BE2C (cell line): Measurements from ENCODE around the gene TAF6.
A peak's percentile ranks its signal among the peaks of the same experiment; 100 is the strongest.

Experiments used
- DNase-seq: peaks from one replicate; pipeline ENCODE4 v3.0.0-alpha.2; 2020
- H3K27me3 ChIP-seq: fragments of 250-450 bp; sonication (Bioruptor Pico); 2 replicates; pipeline ENCODE4 v1.5.1; 2020; ENCODE audit warnings: mild to moderate bottlenecking
- H3K36me3 ChIP-seq: fragments of 250-450 bp; sonication (Bioruptor Pico); 2 replicates; pipeline ENCODE4 v1.5.1; 2020; ENCODE audit warnings: mild to moderate bottlenecking
- H3K4me1 ChIP-seq: fragments of 250-450 bp; sonication (Bioruptor Pico); 2 replicates; pipeline ENCODE4 v1.5.1; 2020
- H3K4me3 ChIP-seq: 2 replicates; pipeline ENCODE4 v1.5.1; 2011; ENCODE audit warnings: low read depth, low read length
- H3K9me3 ChIP-seq: fragments of 250-450 bp; sonication (Bioruptor Pico); 2 replicates; pipeline ENCODE4 v1.5.1; 2020
- TF ChIP-seq, protein P1 (sequence below): IDR thresholded peaks from 2 replicates; pipeline ENCODE4 v1.5.1; 2012; ENCODE audit warnings: mild to moderate bottlenecking, low read depth, low read length

The TAF6 gene

DNA sequence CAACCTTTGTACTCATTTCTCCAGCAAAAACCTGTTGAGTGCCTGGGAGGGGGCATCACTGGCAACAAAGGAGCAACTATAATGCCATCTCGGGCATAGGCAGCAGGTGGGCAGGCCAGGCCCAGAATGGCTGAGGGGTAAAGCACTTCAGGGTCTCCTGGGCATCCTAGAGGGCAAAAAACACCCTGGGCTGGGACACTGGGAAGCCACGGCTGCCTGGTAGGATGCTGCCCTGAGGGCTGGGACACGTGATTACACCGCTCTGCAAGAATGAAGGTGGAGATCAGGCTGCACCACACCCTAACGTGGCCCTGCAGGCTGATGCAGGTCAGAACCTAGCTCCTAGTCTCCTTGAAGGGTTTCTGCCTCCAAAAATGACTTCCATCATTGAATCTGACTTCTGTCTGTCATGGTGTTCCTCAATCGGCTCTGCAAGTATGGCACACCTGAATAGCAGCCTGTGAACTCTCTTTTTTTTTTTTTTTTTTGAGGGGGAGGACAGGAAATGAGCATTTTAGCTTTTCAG, 43.9 kb upstream of the TAF6 start:
- H3K27me3 ChIP-seq, result peaks cover 20% of the 10 kb centered on the region
- no peaks in the 10 kb centered on the region for H3K36me3 ChIP-seq
- TF ChIP-seq, protein P1, sequence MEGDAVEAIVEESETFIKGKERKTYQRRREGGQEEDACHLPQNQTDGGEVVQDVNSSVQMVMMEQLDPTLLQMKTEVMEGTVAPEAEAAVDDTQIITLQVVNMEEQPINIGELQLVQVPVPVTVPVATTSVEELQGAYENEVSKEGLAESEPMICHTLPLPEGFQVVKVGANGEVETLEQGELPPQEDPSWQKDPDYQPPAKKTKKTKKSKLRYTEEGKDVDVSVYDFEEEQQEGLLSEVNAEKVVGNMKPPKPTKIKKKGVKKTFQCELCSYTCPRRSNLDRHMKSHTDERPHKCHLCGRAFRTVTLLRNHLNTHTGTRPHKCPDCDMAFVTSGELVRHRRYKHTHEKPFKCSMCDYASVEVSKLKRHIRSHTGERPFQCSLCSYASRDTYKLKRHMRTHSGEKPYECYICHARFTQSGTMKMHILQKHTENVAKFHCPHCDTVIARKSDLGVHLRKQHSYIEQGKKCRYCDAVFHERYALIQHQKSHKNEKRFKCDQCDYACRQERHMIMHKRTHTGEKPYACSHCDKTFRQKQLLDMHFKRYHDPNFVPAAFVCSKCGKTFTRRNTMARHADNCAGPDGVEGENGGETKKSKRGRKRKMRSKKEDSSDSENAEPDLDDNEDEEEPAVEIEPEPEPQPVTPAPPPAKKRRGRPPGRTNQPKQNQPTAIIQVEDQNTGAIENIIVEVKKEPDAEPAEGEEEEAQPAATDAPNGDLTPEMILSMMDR, result no peak
- peaks cover 5% of the 10 kb centered on the region for H3K4me1 ChIP-seq
- H3K9me3 ChIP-seq, result no peaks in the 10 kb centered on the region
- no peak for DNase-seq
- no peak overlapping the region for H3K4me3 ChIP-seq

GRCh38 chr7:100160067-100160466, 40.9 kb upstream of the TAF6 start:
- Histone ChIP-seq H3K27me3 (no peaks in the 10 kb centered on the region; the same call in 1 of the 2 replicates), H3K4me1 (peaks cover 2% of the 10 kb centered on the region; the same call in 1 of the 2 replicates), H3K4me3 (no peak overlapping the region), H3K36me3 (peaks cover 18% of the 10 kb centered on the region), H3K9me3 (no peaks in the 10 kb centered on the region)
- TF ChIP-seq, protein P1, result no peak
- no peak for DNase-seq

DNA sequence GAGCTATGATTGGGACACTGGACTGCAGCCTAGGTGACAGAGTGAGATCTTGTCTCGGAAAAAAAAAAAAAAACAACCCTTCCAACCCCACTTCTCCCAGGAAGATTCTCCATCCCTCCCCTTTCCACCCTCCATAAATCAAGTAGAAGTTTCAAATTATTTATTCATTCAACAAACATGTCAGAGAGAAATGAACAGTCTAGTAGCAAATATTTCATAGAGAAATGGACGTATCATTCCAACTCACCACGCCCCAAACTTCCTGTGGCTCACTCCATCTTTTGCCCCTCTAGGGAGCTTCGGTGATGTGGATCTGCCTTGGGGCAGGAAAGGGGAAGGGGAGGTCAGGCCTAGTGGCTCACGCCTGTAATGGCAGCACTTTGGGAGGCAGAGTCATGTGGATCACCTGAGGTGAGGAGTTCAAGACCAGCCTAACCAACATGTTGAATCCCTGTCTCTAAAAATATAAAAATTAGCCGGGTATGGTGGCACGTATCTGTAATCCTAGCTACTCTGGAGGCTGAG, 40.0 kb upstream of the TAF6 start:
- no peaks in the 10 kb centered on the region for H3K9me3 ChIP-seq
- TF ChIP-seq, protein P1, result no peak
- peaks cover 22% of the 10 kb centered on the region for H3K36me3 ChIP-seq
- H3K4me3 ChIP-seq, result peak overlapping the region; percentile 79
- H3K4me1 ChIP-seq, result peaks cover 7% of the 10 kb centered on the region
- no peak for DNase-seq
- no peaks in the 10 kb centered on the region for H3K27me3 ChIP-seq

DNA sequence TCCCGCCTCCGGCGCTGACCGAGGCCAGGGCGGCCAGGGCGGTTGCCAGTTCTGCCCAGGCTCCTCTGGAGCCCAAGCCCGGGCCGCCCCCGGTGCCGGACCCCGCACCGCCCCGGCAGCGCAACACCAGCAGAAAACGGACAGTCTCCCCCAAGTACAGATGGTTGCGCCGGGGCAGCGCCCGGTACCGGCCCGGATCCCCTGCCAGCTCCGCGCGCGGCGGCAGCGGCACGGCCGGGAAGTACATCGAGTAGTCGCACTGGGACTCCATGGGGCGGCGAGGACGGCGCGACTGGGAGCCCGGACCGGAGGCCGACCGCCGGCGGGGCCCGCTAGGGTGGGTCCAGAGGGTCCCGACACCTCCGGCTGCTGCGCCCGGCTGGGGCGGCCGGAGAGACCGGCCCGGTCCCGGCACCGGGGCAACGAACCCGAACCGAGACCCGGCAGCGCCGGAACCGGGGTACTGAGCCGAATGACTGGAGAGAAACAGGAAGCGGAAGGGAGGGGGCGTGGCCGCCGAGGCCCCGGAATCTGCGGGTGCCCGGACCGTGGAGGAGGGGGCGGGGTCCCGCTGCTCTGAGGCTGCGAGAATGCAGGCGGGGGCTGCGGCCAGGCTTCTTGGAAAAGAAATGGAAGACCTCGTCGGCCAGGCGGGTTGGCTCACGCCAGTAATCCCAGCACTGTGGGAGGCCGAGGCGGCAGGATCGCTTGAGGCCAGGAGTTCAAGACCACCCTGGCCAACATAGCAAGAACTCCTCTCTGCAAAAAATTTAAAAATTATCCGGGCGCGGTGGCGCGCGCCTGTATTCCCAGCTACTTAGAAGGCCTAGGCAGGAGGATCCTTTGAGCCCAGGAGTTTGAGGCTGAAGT, 39.3 kb upstream of the TAF6 start, which contains the start of gene TRAPPC14:
Gene TRAPPC14 (minus strand): TSS at position 495 of the 870 bp plus-strand sequence. CDS start 224 bp downstream, at position 271.
- Histone ChIP-seq H3K4me1 (peaks cover 13% of the 10 kb centered on the region), H3K27me3 (no peaks in the 10 kb centered on the region), H3K4me3 (peak within 1 kb of the TSS; percentile 79), H3K36me3 (peaks cover 26% of the 10 kb centered on the region), H3K9me3 (no peaks in the 10 kb centered on the region)
- peak; percentile 96 for DNase-seq
- TF ChIP-seq, protein P1, result no peak

DNA sequence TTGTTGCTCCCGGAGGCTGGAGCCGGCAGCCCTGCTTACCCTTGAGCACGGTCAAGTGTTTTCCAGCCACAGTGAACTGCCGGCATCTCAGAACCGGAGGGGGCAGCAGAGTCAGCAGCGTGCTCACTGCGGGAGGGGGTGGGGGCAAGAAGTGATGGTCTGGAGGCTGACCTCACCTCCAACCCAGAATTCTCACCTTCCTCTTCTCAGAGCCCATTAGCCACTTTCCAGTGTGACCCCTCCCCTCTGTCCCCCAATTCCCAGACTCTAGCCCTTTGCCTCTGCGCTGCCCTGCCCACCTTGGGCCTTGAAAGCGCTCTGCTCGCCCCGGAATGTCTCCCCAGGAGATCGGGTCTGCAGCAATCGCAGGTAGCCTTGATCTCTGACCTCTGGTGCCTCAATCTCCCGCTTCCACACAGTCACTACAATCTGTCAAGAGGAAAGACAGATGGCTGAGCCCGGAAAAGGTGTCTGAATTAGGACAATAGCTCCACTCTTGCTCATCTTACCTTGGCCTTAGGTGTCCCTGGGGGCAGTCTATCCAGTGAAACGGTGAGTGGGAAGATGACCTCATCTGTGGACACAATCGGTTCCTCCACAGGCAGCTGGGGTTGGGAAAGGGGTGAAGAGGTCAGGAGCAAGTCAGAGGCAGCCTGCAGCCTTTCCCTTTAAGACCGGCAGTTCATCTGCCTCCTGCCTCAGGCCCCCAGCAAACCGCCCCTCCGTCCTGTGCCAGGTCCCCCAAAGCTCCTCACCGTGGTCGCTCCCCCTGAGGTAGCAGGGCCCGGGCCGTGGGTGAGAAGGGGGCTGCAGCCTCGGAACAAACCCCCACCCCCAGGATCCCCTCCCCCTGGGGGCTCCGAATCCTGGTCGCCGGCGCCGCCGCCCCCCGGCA, 38.4 kb upstream of the TAF6 start:
- H3K36me3 ChIP-seq, result peaks cover 26% of the 10 kb centered on the region
- H3K9me3 ChIP-seq, result no peaks in the 10 kb centered on the region
- peak overlapping the region; percentile 79 for H3K4me3 ChIP-seq
- DNase-seq, result peak; percentile 52
- TF ChIP-seq, protein P1, result peak; percentile 28; the same call in 1 of the 2 replicates
- peaks cover 18% of the 10 kb centered on the region for H3K4me1 ChIP-seq
- no peaks in the 10 kb centered on the region for H3K27me3 ChIP-seq
